MV-4-11 (cell line): ENCODE results near the gene CRYBG3.
A peak's percentile ranks its signal among the peaks of the same experiment; 100 is the strongest.

Experiments used
- DNase-seq: peaks from one replicate; lab custom pipeline; 2025; lab: John Stamatoyannopoulos, UW

Gene CRYBG3

GRCh38 chr3:97971679-97972567, 150.1 kb downstream of the CRYBG3 start, which contains the start of gene RIOX2:
Gene RIOX2, minus strand, starts transcription at chr3:97972431. Its CDS starts 4,838 bp downstream, at chr3:97967593.
- DNase-seq, result peak; percentile 49

- DNase-seq, result no peak
Observed at GRCh38 chr3:97972976-97973375, 151.2 kb downstream of the CRYBG3 start.

- no peak for DNase-seq
Observed at GRCh38 chr3:97974996-97975395, 153.2 kb downstream of the CRYBG3 start.

GRCh38 chr3:97975466-97975865, 153.7 kb downstream of the CRYBG3 start:
- DNase-seq, result no peak

GRCh38 chr3:97979610-97980009, 157.8 kb downstream of the CRYBG3 start:
- DNase-seq, result no peak

GRCh38 chr3:97981886-97982285, 160.1 kb downstream of the CRYBG3 start:
- peak; percentile 9 for DNase-seq

- DNase-seq, result no peak
Observed at GRCh38 chr3:97983933-97984491, 162.2 kb downstream of the CRYBG3 start.

- no peak for DNase-seq
Observed at GRCh38 chr3:97987306-97987705, 165.5 kb downstream of the CRYBG3 start.

GRCh38 chr3:97988784-97989568, 167.2 kb downstream of the CRYBG3 start:
- no peak for DNase-seq

- peak; percentile 52 for DNase-seq
Observed at GRCh38 chr3:97990624-97991292, 168.9 kb downstream of the CRYBG3 start.

GRCh38 chr3:97991293-97991682, 169.5 kb downstream of the CRYBG3 start:
- DNase-seq, result no peak

GRCh38 chr3:97992547-97993173, 170.8 kb downstream of the CRYBG3 start:
- DNase-seq, result no peak

- no peak for DNase-seq
Observed at GRCh38 chr3:97993526-97993925, 171.7 kb downstream of the CRYBG3 start.

GRCh38 chr3:97994328-97994945, 172.6 kb downstream of the CRYBG3 start:
- no peak for DNase-seq
